ENCODE measurements around the gene PISD.
A peak's percentile ranks its signal among the peaks of the same experiment; 100 is the strongest.

PISD gene

DNA sequence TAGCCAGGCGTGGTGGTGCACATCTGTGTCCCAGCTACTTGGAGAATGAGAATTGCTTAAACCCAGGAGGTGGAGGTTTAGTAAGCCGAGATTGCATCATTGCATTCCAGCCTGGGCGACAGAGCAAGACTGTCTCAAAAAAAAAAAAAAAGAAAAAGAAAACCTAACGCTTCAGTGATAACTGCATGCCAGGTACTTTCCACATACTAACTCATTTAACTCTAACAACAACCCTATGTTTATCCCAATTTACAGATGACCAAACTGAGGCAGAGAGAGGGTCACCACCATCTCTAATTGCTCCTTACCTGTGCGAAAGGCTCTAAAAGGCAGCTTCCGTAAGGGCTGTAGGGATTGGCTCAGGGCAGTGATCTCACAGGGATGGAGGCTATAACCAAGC, 11.6 kb downstream of the PISD start:
- no peaks in the 10 kb centered on the region for H3K27me3 ChIP-seq (ENCODE audit: low read depth, low read length)
- H3K36me3 ChIP-seq (replicated peaks; ENCODE audit: low read depth, low read length): peaks cover 28% of the 10 kb centered on the region
- peaks cover 66% of the 10 kb centered on the region for H3K4me1 ChIP-seq (ENCODE audit: low read length)
- TF ChIP-seq EZH2phosphoT487 (IDR thresholded peaks at IDR 0.05; ENCODE audit: low read depth): no peak
- TF ChIP-seq, protein P1, sequence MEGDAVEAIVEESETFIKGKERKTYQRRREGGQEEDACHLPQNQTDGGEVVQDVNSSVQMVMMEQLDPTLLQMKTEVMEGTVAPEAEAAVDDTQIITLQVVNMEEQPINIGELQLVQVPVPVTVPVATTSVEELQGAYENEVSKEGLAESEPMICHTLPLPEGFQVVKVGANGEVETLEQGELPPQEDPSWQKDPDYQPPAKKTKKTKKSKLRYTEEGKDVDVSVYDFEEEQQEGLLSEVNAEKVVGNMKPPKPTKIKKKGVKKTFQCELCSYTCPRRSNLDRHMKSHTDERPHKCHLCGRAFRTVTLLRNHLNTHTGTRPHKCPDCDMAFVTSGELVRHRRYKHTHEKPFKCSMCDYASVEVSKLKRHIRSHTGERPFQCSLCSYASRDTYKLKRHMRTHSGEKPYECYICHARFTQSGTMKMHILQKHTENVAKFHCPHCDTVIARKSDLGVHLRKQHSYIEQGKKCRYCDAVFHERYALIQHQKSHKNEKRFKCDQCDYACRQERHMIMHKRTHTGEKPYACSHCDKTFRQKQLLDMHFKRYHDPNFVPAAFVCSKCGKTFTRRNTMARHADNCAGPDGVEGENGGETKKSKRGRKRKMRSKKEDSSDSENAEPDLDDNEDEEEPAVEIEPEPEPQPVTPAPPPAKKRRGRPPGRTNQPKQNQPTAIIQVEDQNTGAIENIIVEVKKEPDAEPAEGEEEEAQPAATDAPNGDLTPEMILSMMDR (IDR thresholded peaks at IDR 0.05; ENCODE audit: low read depth, low read length): no peak
- H3K4me3 ChIP-seq (ENCODE audit: low read length): no peak overlapping the region
- H3K27ac ChIP-seq (ENCODE audit: low read length): no peak overlapping the region
- H3K79me2 ChIP-seq (ENCODE audit: low read length): peaks cover 68% of the 10 kb centered on the region
- H2AFZ ChIP-seq (ENCODE audit: low read depth, low read length): no peak overlapping the region
- peaks cover 9% of the 10 kb centered on the region; the same call in 1 of the 2 replicates for H4K20me1 ChIP-seq (ENCODE audit: insufficient read depth, low read length)
- no peaks in the 10 kb centered on the region for H3K9me3 ChIP-seq (ENCODE audit: insufficient read depth, low read length)
- H3K9ac ChIP-seq (ENCODE audit: low read length): no peak overlapping the region
- H3K4me2 ChIP-seq (ENCODE audit: low read length): peak overlapping the region; percentile 13; the same call in 1 of the 2 replicates

DNA sequence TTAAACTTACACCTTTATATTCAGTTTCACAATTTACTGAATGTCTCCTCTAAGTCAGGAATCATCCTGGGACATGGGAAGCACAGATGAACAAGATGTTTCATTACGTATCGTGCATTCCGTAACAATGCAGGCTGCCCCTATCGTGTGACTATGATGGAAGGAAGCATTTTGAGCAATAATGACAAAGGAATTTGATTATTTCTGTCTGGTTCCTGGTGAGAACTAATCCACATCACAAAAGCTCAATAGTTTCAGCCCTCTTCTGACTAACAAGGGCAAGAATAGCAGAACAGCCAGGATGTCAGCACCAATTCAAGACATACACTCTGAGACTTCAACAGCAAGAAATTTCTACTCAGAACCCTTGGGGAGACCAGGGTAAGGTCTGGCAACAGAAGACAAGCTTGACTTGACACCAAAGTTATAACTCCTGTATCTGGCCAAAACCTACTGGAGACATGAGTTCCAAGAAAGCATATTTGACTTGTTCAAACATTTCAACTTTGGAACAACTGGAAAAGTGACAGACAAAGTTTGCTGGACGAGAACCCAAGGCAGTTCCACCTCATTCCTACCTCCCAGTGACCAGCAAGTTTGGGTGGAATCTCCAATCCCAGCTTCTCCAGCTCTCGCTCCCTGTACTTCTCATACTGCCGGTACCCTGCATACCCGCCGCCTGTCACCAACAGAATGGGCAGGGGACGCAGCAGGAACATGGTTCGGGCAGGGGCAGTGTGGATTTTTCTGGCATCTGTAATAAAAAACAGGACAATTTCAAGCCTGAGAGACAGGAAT, 14.3 kb downstream of the PISD start:
- no peak overlapping the region for H3K4me3 ChIP-seq (ENCODE audit: low read length)
- peaks cover 47% of the 10 kb centered on the region for H3K4me1 ChIP-seq (ENCODE audit: low read length)
- no peaks in the 10 kb centered on the region for H3K27me3 ChIP-seq (ENCODE audit: low read depth, low read length)
- H3K79me2 ChIP-seq (ENCODE audit: low read length): peaks cover 48% of the 10 kb centered on the region
- no peak overlapping the region for H3K4me2 ChIP-seq (ENCODE audit: low read length)
- H3K9ac ChIP-seq (ENCODE audit: low read length): no peak overlapping the region
- H2AFZ ChIP-seq (ENCODE audit: low read depth, low read length): no peak overlapping the region
- no peaks in the 10 kb centered on the region for H3K9me3 ChIP-seq (ENCODE audit: insufficient read depth, low read length)
- H4K20me1 ChIP-seq (ENCODE audit: insufficient read depth, low read length): peaks cover 9% of the 10 kb centered on the region; the same call in 1 of the 2 replicates
- no peak for TF ChIP-seq EZH2phosphoT487 (IDR thresholded peaks at IDR 0.05; ENCODE audit: low read depth)
- TF ChIP-seq, protein P1 (IDR thresholded peaks at IDR 0.05; ENCODE audit: low read depth, low read length): no peak
- H3K27ac ChIP-seq (ENCODE audit: low read length): no peak overlapping the region
- H3K36me3 ChIP-seq (replicated peaks; ENCODE audit: low read depth, low read length): peaks cover 33% of the 10 kb centered on the region

GRCh38 chr22:31647066-31647465, 14.9 kb downstream of the PISD start:
- Histone ChIP-seq H3K4me1 (ENCODE audit: low read length) (peaks cover 41% of the 10 kb centered on the region), H3K36me3 (replicated peaks; ENCODE audit: low read depth, low read length) (peaks cover 33% of the 10 kb centered on the region), H3K4me2 (ENCODE audit: low read length) (peak overlapping the region; percentile 28), H3K79me2 (ENCODE audit: low read length) (peaks cover 43% of the 10 kb centered on the region), H3K9me3 (ENCODE audit: insufficient read depth, low read length) (no peaks in the 10 kb centered on the region), H3K27ac (ENCODE audit: low read length) (0 out of 2 replicates have a peak overlapping the region, but pooled peaks have one; percentile 28), H3K9ac (ENCODE audit: low read length) (no peak overlapping the region), H2AFZ (ENCODE audit: low read depth, low read length) (no peak overlapping the region), H3K4me3 (ENCODE audit: low read length) (no peak overlapping the region), H3K27me3 (ENCODE audit: low read depth, low read length) (no peaks in the 10 kb centered on the region), H4K20me1 (ENCODE audit: insufficient read depth, low read length) (peaks cover 9% of the 10 kb centered on the region; the same call in 1 of the 2 replicates)
- TF ChIP-seq EZH2phosphoT487 (IDR thresholded peaks at IDR 0.05; ENCODE audit: low read depth): no peak
- TF ChIP-seq, protein P1 (IDR thresholded peaks at IDR 0.05; ENCODE audit: low read depth, low read length): no peak

DNA sequence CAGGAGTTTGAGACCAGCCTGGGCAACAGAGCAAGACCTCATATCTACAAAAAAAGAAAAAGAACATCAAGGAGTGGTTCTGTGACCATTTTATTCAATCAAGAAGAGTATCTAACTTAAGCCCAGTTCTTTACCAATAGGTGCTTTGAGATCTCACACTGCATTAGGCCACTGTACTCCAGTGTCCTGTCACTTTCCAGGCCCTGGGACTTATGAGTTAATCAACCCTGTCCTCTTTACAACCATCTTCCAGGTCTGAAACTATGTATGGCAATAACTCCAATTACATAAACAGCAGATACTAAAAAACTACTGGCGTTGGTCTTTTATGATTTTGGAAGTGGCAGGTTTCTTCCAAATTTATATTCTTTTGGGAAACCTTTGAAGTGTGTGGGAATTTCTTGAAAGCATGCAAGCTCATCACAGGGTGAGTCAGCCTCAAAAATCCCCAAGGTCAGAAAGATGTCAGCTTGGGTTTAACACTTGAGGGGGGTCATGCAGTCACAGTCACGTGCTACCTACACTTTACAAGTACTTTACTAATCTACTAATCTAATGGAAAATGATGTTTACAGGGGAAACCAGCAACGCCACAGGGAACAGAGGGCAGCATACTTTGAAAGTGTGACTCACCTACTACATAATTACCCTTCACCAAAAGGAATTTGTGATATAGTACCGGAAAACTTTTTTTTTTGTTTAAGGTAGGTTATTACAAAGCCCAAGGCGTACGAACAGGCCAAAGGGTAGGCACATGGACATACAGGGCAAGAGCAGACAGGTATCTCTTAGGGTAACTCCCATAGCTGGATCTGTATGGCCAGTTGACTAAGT, 15.6 kb downstream of the PISD start:
- Histone ChIP-seq H3K9ac (ENCODE audit: low read length) (no peak overlapping the region), H3K9me3 (ENCODE audit: insufficient read depth, low read length) (no peaks in the 10 kb centered on the region), H3K27ac (ENCODE audit: low read length) (peak overlapping the region; percentile 28), H3K36me3 (replicated peaks; ENCODE audit: low read depth, low read length) (peaks cover 33% of the 10 kb centered on the region), H3K27me3 (ENCODE audit: low read depth, low read length) (no peaks in the 10 kb centered on the region), H3K79me2 (ENCODE audit: low read length) (peaks cover 43% of the 10 kb centered on the region), H3K4me2 (ENCODE audit: low read length) (peak overlapping the region; percentile 28), H4K20me1 (ENCODE audit: insufficient read depth, low read length) (peaks cover 9% of the 10 kb centered on the region; the same call in 1 of the 2 replicates), H3K4me3 (ENCODE audit: low read length) (no peak overlapping the region), H3K4me1 (ENCODE audit: low read length) (peaks cover 34% of the 10 kb centered on the region), H2AFZ (ENCODE audit: low read depth, low read length) (no peak overlapping the region)
- no peak for TF ChIP-seq EZH2phosphoT487 (IDR thresholded peaks at IDR 0.05; ENCODE audit: low read depth)
- TF ChIP-seq, protein P1 (IDR thresholded peaks at IDR 0.05; ENCODE audit: low read depth, low read length): no peak
